ENCODE data around the gene GPC4. TPM values are rescaled to one million over a fixed set of nuclear protein-coding genes. Genes with fewer than 3 reads are reported as not detected.

Gene GPC4
- total and polyA plus RNA-seq, 2 experiments from 2014 or later: 124 to 183 TPM

- TF ChIP-seq REST (IDR thresholded peaks at IDR 0.05; ENCODE audit: unreplicated experiment) (no peak), STAT1 (IDR thresholded peaks at IDR 0.05; ENCODE audit: unreplicated experiment) (no peak), CTCF (conservative IDR thresholded peaks at IDR 0.05; ENCODE audit: low read depth in 2 of 2) (no peak), JUNB (IDR thresholded peaks at IDR 0.05; ENCODE audit: unreplicated experiment) (no peak), EZH2 (IDR thresholded peaks at IDR 0.05; ENCODE audit: low read depth, unreplicated experiment) (no peak), ETS1 (IDR thresholded peaks at IDR 0.05) (no peak), CREB1 (CRISPR knock-in tag; IDR thresholded peaks at IDR 0.05; ENCODE audit: low read depth) (no peak)
Measured at GRCh38 chrX:133391111-133391510, 24.2 kb downstream of the GPC4 start (continued).

- Mint-ChIP-seq H3K9me3 (no peaks in the 10 kb centered on the region), H3K27me3 (ENCODE audit: insufficient read depth, low read depth, poor library complexity) (peaks cover 3% of the 10 kb centered on the region), H3K36me3 (ENCODE audit: low read depth) (peaks cover 11% of the 10 kb centered on the region; the same call in 2 of the 3 replicates), H3K4me3 (no peak overlapping the region; the same call in 2 of the 3 replicates), H3K27ac (no peak overlapping the region), H3K4me1 (peaks cover 67% of the 10 kb centered on the region)
- Histone ChIP-seq H3K79me2 (replicated peaks; ENCODE audit: insufficient read depth) (peaks cover 100% of the 10 kb centered on the region), H3K4me2 (peak overlapping the region; percentile 65), H3K27ac (ENCODE audit: low read depth) (no peak overlapping the region), H2AFZ (no peak overlapping the region), H3K27me3 (ENCODE audit: insufficient read depth) (no peaks in the 10 kb centered on the region), H3K9me2 (ENCODE audit: insufficient read depth) (no peaks in the 10 kb centered on the region), H3K36me3 (ENCODE audit: insufficient read depth) (no peaks in the 10 kb centered on the region), H4K20me1 (replicated peaks; ENCODE audit: insufficient read depth) (peaks cover 60% of the 10 kb centered on the region), H3F3A (replicated peaks; ENCODE audit: low read depth) (no peaks in the 10 kb centered on the region), H3K4me1 (ENCODE audit: insufficient read depth) (peaks cover 69% of the 10 kb centered on the region), H3K4me3 (no peak overlapping the region)
- DNase-seq (ENCODE audit: low spot score) (no peak), ATAC-seq (peak; percentile 38; the same call in 2 of the 3 replicates)
- TF ChIP-seq EZH2phosphoT487 (IDR thresholded peaks at IDR 0.05; ENCODE audit: unreplicated experiment) (no peak), POLR2AphosphoS5 (IDR thresholded peaks at IDR 0.05; ENCODE audit: low read depth) (no peak), ZNF462 (CRISPR knock-in tag; IDR thresholded peaks at IDR 0.05) (no peak)
Measured at GRCh38 chrX:133390676-133391075, 24.6 kb downstream of the GPC4 start.

Data from GM23338 (cell line).